GM21381 (cell line): Measurements from ENCODE around the gene PRELID1.
A peak's percentile ranks its signal among the peaks of the same experiment; 100 is the strongest.
"Not testable (repeated sequence)": the region's sequence is repeated elsewhere in the genome, so short reads cannot be mapped to it uniquely, and the experiment has no call there.

ENCODE experiments used
- ATAC-seq: cut with Tn5 transposase; IDR thresholded peaks from one replicate; pipeline ENCODE4 v1.9.1; 2021; ENCODE audit warnings: mild to moderate bottlenecking, moderate library complexity; ENCODE audit not compliant: unreplicated experiment

The PRELID1 gene

GRCh38 chr5:177297922-177298321 lies 5.7 kb upstream of the PRELID1 start:
- no peak for ATAC-seq

DNA sequence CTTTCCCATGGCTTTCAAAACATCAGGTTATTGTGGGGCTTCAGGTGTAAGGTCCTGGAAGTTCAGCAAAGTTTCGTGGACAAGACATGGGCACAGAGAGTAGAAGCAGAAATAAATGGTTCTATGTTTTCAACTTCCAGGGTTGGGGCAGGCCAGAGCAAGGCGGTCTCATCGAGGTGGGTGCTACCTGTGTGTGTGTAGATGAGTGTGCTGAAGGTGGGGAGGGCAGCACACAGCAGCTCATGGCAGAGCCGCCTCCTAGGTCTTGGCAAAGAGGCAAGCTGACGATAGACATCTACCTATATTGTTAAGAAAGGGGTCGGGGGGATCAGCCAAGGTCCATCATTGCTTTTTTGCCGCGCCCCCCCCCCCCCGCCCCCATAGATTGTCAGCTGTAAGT lies 3.9 kb upstream of the PRELID1 start:
- ATAC-seq, result no peak

DNA sequence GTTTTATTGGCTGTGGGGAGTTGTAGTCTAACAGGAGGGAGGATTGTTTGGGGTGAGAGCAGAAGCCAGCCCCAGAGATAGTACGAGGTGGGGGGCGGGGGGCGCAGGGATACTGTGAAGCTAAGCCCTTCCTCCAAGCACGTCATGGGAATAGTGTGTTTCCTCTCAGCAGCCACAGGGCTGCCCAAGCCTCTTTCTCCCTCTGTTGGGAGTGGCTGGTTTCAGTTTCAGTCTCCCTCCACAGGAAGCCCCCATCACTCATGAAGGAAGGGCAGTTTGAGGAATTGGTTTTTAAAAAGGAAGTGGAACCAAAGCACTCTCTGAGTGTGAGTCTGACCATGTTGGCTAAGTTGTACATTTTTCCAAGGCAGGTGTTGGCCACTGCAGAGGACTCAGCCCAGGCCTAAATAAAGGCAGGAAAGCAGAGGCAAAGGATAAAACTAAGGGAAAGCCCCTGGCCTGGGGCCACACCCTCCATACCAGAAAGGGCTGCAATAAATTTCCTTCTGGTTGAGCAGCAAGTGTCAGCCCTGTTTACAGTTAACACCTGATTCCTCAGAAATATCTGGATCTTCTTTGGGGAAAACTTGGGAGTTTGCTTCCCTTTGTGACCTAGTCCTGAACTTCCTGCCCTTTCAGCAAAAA lies 3.2 kb upstream of the PRELID1 start:
- peak; percentile 35 for ATAC-seq

DNA sequence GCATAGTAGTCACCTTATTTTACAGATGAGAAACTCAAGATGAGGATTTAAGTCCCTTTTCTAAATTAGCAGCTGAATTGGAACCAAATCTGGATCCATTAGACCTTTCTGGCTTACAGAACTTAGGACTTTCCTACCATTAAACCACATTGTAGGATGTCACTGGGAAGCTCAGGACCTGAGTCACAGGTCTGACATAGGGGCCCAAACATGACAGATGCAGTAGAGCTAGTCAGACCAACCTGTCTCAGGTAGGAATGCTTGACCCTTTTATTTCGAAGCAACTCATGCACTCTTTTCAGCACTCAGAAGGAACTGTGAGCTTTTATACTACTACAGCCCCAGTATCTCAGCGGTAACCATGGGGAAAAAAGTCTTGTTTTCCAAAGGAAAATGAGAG lies 2.6 kb upstream of the PRELID1 start:
- ATAC-seq, result no peak

- ATAC-seq, result no peak
Measured at GRCh38 chr5:177301503-177302165, 2.0 kb upstream of the PRELID1 start.

DNA sequence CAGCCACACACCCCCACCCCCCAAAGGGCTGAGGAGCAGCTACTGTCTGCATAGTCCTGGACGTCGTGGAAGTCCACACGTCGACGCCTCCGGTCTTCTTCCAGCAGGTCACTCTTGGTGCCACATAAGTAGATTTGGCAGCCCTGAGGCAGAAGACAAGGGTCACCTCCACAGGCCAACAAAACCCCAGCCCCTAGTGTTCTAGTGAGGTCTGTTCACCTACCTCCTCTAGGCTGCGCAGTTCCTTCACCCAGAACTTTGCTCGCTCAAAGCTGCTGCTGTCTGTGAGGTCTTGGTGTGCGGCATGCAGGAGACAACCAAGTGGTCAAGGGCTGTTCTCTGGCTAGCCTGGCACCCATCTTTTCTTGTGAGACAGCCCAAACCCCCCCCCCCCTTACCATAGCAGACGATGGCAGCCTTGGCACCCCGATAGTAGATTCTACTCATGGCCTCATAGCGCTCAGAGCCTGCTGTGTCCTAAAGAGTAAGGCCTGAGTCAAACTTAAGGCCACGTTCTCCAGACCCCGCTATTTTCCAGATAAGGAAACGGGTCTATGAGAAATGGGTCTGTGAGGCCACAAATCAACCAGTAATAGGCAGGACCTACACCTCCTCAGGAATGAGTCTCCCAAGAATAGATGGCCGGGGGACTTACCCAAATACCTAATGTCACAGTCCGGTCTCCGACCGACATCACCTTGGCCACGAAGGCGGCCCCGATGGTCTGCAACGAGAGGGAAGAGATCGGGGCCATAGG lies 1.1 kb upstream of the PRELID1 start:
- no peak for ATAC-seq

GRCh38 chr5:177303925-177304391 lies 359 bp downstream of the PRELID1 start:
- peak; percentile 13 for ATAC-seq

DNA sequence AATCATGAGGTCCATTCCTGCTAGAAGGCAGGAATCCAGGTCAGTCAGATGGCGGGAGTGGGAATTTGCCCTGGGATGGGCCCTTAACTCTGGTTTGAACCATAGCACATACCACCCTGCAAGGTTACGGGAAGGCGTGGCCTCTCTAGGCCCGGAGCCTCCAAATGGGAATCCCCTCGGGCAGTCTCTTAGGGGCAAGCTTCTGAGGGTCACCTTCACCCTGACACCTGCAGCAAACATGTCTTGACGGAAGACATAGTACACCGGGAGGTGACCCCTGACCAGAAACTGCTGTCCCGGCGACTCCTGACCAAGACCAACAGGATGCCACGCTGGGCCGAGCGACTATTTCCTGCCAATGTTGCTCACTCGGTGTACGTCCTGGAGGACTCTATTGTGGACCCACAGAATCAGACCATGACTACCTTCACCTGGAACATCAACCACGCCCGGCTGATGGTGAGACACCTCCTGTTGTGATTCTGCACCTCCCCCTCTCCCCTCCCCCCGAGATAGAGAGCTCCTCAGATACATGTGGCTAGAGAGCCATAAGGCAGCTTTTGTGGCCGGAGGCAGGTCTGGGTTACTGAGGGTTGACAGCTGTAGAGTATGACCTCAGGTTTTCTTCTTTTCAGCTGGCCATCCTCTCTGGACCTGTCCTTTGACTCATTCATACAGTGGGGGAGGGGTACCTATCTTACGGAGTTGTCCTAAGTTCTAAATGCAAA lies 957 bp downstream of the PRELID1 start:
- no peak for ATAC-seq

- not testable (repeated sequence) for ATAC-seq
Measured at GRCh38 chr5:177306103-177306640, 2.6 kb downstream of the PRELID1 start.

- ATAC-seq, result no peak
Measured at GRCh38 chr5:177306674-177307543, 3.3 kb downstream of the PRELID1 start.

GRCh38 chr5:177307544-177308363 lies 4.2 kb downstream of the PRELID1 start:
- no peak for ATAC-seq

DNA sequence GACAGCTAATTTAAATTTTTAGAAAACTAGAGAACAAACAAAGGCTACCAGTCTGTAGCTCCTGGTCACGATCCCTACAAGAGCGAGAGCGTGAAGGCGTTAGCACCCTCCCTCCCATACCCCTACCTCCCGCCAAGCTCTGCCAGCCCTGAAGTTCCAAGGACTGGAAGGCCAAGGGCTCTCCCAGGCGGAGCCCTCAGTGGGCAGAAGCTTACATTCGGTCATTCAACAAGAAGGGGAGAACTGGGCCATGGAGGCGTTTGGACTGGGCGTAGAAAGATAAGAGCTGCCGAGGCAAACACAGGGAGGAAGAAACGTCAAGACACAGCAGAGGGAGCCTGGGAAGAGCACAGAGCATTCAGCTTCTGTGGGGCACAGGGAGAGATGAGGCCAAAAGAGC lies 5.1 kb downstream of the PRELID1 start:
- no peak for ATAC-seq

DNA sequence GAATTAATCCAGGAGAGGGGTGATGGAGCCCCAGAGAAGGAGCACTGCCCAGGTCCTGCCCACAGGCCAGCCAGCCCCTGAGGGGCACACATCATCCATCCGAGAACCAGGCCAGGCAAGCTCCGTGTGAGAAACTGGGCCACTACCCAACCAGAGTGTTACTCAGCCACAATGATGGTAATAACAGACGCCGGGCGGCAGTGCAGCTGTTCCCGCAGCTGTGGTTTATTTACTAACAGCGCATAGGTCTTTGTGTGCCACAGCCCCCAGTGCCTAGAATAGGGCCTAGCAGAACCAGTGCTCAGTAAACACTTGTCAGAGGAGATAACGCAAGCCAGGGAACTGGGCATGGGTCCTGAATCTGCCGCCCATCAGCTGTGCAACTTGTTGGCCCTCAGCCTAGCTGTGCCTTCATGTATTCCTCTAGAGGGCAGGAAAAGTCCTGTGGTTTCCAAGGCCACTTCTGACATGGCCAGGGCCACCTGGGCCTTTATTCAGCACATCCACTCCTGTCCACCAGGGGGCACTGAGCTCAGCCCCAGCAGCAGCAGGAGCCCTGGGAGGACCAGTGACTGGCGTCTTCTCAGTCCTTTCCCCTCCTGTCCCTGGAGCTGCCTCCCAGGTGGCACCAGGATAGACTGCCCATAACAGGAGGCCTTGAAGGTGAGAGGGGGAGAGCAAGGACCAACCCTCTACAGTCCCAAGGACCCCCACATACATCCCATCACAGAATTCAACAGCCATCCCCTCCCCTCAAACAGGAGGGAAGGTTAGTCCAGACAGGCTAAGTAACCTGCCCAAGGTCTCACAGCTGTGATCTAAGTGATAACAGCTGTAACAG lies 6.0 kb downstream of the PRELID1 start:
- no peak for ATAC-seq

DNA sequence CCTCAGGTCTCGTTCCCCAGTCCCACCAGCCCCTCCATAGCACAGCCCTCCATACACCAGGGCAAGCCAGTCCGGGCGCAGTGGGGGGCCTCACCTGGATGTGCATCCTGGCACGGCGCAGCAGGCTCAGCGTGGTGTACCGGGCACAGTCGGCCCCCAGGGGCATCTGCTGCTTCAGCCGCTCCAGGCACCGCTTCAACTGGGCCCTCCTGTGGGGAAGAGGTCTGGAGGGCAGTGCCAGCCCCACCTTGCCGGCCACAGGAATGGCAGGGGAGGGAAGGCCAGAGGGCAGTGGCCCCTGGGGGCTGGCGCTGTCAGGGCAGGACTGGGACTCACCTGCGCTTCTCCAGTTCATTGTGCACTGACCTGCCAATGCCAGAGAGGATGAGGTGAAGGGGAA lies 6.7 kb downstream of the PRELID1 start:
- ATAC-seq, result no peak

DNA sequence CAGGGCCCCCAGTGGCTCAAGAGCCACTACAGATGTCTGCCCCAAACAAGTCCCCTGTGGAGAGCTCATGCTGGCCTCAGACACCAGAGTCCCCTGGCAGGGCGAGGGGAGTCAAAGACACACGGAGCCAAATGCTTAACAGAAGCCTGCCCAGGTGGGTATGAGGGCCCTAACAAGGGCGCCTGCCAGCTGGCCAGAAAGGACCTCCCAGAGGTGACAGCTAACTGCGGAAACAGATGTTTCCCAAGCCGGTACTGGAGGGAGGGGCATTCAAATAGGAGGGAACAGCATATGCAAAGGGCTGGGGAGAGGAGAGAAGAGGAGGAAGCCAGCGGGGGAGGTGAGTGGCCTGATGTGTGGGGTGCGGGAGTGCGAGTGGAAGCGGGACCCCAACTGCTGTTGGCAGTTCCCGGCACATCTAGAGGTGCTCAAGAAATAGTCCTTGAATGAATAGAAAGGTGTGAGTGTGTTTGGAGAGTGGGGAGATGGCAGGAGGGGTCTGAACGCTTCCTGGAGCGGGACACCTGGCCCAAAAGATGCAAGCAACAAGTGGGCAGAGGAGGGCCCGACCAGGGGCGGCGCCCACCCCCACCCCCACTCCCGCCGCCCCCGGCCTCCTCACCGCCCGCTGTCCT lies 7.3 kb downstream of the PRELID1 start:
- ATAC-seq, result no peak

DNA sequence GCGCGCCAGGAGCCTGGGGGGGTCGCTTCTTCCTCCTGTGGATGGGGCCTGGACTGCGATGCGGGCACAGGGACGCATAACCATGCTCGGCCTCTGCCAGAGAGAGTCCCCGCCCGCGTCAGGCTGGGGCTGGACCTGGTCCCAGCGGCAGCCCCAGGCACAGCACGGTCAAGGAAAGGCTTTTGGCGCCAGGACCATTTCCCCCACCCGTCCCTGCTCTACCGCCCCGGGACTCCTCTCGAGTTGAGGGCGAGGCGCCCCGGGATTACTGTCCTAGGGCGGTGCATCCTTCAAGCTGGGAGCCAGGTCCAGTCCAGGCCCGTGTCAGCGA lies 7.8 kb downstream of the PRELID1 start:
- no peak for ATAC-seq

GRCh38 chr5:177311723-177312648 lies 8.4 kb downstream of the PRELID1 start, which contains the start of gene MXD3:
Gene MXD3, minus strand, starts transcription at chr5:177311898. Its CDS starts 68 bp downstream, at chr5:177311830.
- ATAC-seq, result peak; percentile 79
